ENCODE data around the gene HSPE1.
"Not testable (repeated sequence)": the region's sequence is repeated elsewhere in the genome, so short reads cannot be mapped to it uniquely, and the experiment has no call there.

HSPE1 gene

GRCh38 chr2:197498937-197499593 lies 1.1 kb upstream of the HSPE1 start:
- DNase-seq (ENCODE audit: low spot score): peak; percentile 47

- DNase-seq (ENCODE audit: low spot score): peak; percentile 16
Measured at GRCh38 chr2:197500503-197501131, 438 bp downstream of the HSPE1 start.

- no peak for DNase-seq (ENCODE audit: low spot score)
Measured at GRCh38 chr2:197502201-197502600, 2.0 kb downstream of the HSPE1 start.

GRCh38 chr2:197502685-197503084 lies 2.5 kb downstream of the HSPE1 start:
- no peak for DNase-seq (ENCODE audit: low spot score)

GRCh38 chr2:197504000-197504399 lies 3.8 kb downstream of the HSPE1 start:
- no peak for DNase-seq (ENCODE audit: low spot score)

- DNase-seq (ENCODE audit: low spot score): no peak
Measured at GRCh38 chr2:197504512-197504911, 4.3 kb downstream of the HSPE1 start.

- no peak for DNase-seq (ENCODE audit: low spot score)
Measured at GRCh38 chr2:197506658-197507057, 6.5 kb downstream of the HSPE1 start.

GRCh38 chr2:197513915-197514314 lies 13.7 kb downstream of the HSPE1 start:
- no peak for DNase-seq (ENCODE audit: low spot score)

- peak; percentile 26 for DNase-seq (ENCODE audit: low spot score)
Measured at GRCh38 chr2:197514754-197515153, 14.6 kb downstream of the HSPE1 start.

GRCh38 chr2:197515315-197515738 lies 15.1 kb downstream of the HSPE1 start:
- DNase-seq (ENCODE audit: low spot score): no peak

- DNase-seq (ENCODE audit: low spot score): peak; percentile 97
Measured at GRCh38 chr2:197515739-197516392, 15.7 kb downstream of the HSPE1 start, which contains the start of gene MOB4. TSS of gene MOB4 (plus strand) at chr2:197516066. CDS start at chr2:197516087, 21 bp downstream.

- DNase-seq (ENCODE audit: low spot score): peak; percentile 26
Measured at GRCh38 chr2:197516393-197516761, 16.2 kb downstream of the HSPE1 start.

GRCh38 chr2:197517150-197517549 lies 17.0 kb downstream of the HSPE1 start:
- no peak for DNase-seq (ENCODE audit: low spot score)

GRCh38 chr2:197538412-197538811 lies 38.2 kb downstream of the HSPE1 start:
- DNase-seq (ENCODE audit: low spot score): no peak

- DNase-seq (ENCODE audit: low spot score): no peak
Measured at GRCh38 chr2:197539734-197540133, 39.6 kb downstream of the HSPE1 start.

GRCh38 chr2:197543206-197543605 lies 43.0 kb downstream of the HSPE1 start:
- no peak for DNase-seq (ENCODE audit: low spot score)

GRCh38 chr2:197547163-197547900 lies 47.2 kb downstream of the HSPE1 start:
- DNase-seq (ENCODE audit: low spot score): no peak

- no peak for DNase-seq (ENCODE audit: low spot score)
Measured at GRCh38 chr2:197548582-197548981, 48.4 kb downstream of the HSPE1 start.

- not testable (repeated sequence) for DNase-seq (ENCODE audit: low spot score)
Measured at GRCh38 chr2:197551260-197551659, 51.1 kb downstream of the HSPE1 start.
